Measurements from ENCODE around the gene TMEM38B.
"Not testable (repeated sequence)": the region's sequence is repeated elsewhere in the genome, so short reads cannot be mapped to it uniquely, and the experiment has no call there.

DNA sequence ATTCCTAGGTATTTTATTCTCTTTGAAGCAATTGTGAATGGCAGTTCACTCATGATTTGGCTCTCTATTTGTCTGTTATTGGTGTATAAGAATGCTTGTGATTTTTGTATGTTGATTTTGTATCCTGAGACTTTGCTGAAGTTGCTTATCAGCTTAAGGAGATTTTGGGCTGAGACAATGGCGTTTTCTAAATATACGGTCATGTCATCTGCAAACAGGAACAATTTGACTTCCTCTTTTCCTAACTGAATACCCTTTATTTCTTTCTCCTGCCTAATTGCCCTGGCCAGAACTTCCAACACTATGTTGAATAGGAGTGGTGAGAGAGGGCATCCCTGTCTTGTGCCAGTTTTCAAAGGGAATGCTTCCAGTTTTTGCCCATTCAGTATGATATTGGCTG lies 92.5 kb downstream of the TMEM38B start:
- not testable (repeated sequence) for TF ChIP-seq POLR2AphosphoS5, POLR2A (IDR thresholded peaks at IDR 0.05; ENCODE audit: low read depth, low read length)

Measured in GM12892 (cell line).